ENCODE measurements around the gene PSMA7.
"Not testable (repeated sequence)": the region's sequence is repeated elsewhere in the genome, so short reads cannot be mapped to it uniquely, and the experiment has no call there.

The PSMA7 gene

DNA sequence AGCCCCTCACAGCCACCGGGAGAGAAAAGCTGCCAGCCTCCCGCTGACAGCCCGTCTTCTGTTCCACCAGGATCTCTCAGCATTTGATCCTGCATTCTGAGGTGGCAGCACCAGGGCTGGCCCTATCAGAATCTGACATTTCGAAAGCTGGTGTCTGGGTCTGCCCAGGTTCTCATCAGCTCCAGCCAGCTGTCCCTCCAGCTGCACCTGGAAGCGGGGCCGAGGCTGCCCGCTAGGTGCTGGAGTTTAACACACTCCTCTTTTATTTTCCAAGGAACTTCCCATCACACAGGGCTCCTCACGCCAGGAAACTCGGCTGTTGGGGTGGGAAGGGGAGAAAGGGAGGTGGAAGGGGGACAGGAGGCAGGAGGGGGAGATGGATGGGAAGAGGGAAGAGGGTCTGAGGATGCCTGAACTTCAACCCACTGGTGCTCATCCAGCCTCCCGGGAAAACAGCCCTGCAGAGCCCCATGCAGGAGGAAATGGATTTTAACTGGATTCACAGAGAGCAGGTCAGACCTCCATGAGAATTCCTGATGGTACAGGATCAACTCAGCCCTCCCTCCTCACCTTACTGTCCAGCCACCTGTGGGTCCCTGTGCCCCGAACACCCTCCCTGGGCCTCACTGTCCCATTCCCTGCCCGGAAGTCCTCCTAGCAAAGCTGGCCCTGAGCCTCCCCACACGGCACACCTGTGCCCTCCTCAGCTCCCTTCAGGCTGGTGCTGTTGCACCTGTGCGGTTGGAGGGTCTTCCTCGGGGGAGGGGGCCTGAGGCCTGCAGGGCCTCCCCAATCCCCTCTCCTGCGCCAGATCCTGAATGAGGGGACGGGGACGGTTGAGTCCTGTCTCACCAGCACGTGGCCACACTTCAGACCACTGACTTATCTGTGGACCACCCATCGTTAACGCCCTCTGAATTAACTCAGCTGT lies 24.8 kb downstream of the PSMA7 start:
- DNase-seq = no peak

DNA sequence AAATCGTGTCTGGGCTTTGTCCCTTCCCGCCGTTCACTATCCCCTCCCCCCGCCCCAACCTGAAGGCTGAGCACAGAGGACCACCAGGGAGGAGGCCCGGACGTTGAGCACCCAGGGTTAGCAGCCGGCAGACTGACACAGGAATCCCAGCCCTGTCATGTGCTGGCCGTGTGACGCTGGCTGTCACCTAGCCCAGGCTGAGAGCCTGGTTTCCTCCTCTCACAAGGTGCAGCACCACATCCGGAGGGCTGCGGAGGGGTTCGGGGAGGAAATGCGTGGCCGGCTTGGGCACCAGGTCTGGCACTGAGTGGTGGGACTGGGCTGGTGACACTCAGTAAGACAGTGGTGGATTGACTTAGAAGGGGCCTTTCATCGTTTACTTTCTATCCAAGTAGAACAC lies 25.5 kb downstream of the PSMA7 start:
- no peak for DNase-seq

DNA sequence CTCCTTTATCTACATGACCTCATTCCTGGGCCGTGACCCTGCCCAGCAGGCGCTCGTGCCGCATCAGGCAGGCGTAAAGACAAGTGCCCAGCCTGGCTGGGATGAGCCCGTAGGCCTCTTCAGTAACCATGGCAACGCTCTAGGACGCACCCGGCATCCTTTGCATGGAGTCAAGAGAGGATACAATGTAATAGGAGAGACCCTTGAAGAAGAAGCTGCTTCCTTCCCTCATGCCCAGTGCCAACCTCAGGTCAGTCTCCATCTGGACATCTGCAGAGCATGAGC lies 25.9 kb downstream of the PSMA7 start:
- peak; percentile 86 for DNase-seq

DNA sequence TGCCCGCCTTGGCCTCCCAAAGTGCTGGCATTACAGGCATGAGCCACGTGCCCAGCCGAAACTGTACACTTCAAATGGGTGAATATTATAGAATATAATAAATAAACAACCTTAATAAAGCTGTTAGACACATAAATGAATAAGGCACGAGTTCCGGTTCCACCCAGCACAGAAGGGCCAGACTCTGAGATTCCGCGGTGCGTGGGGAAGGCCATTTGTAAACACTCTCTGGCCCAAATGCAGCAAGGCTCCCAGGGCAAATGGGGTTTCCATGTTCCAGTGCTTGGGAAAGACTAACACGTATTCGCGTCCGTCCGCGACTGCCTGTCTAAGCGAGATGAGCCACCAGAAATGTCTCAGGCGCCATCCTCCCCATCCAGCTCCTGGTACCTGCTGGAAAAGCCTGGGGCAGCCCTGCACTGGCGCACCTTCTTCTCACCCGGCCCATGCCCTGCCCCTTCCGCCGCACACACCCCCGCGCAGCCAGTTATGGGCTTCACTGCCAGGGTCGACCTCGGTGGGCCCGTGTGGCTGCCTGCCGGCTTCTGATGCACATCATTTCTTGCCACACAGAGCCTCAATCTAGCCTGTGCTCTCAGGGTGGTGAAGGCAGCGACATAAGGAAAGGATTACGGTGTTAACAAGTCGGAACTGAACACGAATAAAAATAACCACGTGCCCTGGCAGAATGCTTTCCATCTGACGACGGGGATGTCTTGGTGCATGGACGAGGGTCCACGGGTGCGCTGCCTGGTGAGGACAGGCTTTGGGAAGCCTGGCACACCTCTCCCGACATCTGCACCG lies 26.4 kb downstream of the PSMA7 start:
- DNase-seq = no peak

DNA sequence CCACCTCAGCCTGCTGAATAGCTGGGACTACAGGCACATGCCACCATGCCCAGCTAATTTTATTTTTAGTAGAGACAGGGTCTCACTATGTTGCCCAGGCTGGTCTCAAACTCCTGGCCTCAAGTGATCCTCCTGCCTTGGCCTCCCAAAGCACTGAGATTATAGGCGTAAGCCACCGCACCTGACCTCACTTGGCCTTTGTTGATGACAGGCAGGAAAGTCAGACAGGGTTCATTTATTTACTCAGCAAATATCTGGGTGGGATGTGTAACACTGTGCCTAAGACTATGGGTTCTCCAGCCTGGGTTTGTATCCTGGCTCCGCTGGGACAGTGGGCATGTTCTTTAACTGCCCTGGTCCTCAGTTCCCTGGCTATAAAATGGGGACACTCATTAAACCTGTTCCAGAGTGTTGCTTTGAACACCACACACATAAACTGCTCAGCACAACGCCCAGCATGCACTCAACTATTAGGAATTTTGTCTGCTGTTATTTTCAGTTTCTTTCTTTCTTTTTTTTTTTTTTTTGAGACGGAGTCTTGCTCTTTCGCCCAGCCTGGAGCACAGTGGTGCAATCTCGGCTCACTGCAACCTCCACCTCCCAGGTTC lies 27.3 kb downstream of the PSMA7 start:
- not testable (repeated sequence) for DNase-seq

DNA sequence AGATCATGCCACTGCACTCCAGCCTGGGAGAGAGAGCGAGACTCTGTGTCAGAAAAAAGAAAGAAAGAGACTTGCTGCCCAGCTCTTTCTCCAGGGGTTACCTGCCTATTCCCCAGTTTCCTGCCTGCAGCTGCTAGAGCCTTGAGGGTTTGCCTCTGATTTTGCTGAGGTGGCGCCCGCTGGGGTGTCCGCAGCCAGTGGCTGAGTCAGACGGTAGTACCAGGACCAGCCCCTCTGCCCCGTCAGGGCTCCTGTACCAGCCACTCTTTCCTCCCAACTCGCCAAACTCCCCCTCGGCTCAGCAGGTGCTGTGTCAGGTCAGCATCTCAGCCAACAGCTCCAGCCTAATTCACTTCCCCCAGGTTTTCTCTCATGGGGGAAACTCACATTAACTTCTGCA lies 28.3 kb downstream of the PSMA7 start:
- DNase-seq = no peak

DNA sequence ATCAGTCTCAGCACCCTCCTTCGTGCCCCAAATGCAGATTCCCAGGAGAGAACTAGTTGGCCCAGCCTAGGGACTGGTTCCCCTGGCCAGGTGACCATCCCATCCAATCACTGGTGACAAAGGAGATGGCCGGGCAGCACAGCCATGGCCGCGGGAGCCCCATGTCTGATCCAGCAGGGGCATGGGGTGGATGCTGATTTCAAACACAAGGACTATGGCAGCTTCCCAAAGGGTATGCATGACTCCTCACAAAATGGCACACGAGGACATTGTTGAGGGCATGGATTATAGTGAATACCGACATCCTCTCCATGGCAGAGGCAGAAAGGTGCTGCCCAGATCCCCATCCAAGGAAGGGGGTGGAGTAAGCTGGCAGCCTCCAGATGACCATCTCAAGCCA lies 30.8 kb downstream of the PSMA7 start:
- no peak for DNase-seq

DNA sequence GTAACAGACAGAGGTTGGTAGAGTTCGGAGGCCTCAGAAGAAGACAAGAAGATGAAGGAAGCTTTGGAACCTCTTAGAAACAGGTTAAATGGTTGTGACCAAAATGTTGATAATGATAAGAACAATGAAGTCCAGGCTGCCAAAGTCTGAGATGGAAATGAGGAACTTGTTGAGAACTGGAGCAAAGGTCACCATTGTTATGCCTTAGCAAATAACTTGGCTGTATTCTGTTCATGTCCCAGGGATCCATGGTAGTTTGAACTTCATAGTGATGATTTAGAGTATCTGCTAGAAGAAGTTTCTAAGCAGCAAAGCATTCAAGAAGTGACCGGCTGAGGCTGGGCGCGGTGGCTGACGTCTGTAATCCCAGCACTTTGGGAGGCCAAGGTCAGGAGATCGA lies 32.0 kb downstream of the PSMA7 start:
- no peak for DNase-seq

DNA sequence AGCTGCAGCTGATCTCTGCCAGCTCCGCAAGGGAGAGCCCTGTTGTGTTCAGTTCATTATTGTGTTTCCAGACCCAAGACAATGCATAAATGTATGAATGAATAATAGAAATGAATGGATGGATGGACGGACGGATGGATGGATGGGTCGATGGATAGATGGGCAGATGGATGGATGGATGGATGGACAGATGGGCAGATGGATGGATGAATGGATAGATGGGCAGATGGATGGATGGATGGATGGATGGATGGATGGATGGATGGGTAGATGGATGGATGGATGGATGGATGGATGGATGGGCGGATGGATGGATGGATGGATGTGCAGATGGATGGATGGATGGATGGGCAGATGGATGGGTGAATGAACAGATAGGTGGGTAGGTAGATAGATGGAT lies 37.6 kb downstream of the PSMA7 start:
- no peak for DNase-seq

DNA sequence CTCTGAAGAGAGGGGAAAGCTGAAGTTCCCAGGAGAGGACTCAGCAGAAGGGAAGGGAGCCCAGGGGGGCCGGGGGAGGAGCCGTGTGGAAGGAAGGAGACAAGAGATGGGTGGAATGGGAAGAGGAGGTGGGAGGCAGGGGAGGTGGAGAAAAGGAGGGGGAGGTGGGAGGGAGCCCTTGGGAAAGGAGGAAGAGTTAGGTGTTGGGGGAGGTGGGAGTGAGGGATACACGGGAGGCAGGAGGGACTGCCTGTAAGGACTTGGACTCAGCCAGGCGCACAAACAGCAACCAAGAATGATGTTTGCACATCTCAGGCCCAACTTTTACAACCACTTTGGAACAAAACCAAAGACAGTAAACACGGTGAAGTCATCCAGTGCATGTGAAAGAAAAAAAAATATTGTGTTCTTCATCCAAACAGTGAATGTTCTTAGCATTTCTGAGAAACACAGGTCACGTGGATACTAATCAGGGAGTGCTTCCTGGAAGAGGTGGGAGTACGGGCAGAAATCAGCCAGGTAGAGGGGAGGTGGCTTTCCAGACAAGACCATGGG lies 38.3 kb downstream of the PSMA7 start:
- DNase-seq = no peak

DNA sequence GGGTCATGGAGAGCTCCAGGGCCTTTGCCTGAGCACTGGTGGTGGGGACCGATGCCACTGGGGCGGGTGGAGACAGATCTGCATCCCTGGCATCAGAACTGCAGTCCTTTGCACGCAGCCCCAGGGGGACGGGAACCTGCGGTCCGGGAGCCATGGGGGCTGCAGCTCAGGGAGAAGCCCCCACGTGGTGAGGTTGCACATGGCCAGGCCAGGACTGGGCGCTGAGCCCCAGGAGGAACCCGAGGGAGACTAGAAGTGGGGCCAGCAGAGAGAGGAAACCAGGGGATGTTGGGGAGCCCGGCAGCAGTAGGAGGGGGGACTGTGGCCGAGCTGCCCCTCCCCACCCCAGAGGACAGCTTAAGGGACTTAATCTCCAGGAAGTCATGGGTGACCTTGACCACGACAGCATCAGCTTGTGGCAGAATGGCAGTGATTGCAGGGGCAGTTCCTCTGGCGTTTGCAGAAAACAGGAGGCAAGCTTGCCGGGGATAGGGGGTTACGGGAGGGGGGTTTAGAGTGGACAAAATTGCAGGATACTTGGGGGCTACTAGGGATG lies 38.9 kb downstream of the PSMA7 start:
- DNase-seq = no peak

DNA sequence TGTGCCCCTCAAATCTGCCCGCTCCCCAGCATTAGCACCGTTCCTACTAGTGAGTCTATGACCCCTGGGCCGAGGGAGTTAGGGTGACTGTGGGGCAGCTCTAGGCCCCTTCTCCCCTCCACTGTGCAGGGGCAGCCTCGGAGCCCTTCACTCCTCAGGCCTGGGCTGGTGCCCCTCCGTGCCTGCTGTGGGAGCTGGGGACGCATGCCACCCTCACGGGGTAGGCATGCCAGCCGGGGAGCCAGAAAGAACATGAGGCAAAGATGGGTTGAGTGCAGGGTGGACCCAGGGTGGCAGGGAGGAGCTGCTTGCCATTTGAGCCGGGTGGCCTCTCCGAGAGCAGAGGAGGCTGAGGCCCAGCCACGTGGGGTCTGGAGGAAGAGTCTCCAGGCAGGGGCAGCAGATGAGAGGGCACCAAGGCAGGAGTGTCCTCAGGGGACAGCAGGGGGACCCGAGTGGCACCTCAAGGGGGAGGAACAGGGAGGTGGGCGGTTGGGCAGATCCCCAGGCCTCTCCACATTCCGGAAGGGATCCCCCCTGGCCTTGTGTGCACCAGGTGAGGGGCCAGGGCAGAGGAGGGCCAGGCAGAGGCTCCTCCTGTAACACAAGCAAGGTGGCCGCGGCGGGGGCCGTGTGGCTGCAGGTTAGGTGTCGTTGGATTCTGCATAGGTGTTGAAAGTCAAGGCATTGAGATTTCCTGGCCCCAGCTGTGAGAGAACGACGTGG lies 39.5 kb downstream of the PSMA7 start:
- DNase-seq = no peak

DNA sequence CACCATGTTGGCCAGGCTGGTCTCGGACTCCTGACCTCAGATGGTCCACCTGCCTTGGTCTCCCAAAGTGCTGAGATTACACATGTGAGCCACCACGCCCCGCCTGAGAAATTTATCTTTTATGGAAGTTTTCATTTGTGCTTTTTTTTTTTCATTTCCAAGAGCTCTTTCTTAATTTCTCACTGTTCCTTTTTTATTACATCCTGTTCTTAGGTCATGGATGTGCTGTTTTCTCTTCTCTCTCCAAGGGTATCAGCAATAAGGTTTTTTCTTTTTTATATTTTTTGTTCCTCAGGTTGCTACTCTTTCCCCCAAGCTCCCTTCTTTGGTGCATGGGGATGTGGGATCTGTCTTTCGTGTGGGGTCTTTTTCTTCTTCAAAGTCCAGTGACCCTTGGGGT lies 42.1 kb downstream of the PSMA7 start:
- DNase-seq = no peak

DNA sequence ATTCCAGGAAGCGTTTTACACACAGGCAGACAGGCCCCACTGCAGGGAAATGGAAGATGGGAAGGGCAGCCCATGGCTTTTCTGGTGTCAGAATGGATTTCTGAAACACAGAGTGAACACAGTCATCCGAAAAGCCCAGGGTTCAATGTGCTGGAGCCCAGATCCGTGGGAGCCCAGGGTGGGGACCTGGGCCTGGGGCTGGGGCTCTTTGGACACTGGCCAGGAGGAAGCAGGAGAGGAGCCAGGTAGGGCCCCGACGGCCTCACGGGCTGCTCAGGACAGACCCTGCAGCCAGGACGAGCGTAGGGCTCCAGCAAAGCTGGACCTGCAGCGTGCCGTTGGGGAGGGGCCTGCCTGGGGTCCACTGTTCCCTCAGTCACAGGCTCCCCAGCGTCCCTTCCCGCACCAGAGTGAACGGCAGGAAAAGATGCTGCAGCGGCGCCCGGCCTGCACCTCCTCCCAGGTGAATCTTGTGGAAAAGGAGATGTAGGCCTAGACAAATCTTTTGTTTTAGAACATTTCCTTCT lies 45.2 kb downstream of the PSMA7 start:
- DNase-seq = no peak

DNA sequence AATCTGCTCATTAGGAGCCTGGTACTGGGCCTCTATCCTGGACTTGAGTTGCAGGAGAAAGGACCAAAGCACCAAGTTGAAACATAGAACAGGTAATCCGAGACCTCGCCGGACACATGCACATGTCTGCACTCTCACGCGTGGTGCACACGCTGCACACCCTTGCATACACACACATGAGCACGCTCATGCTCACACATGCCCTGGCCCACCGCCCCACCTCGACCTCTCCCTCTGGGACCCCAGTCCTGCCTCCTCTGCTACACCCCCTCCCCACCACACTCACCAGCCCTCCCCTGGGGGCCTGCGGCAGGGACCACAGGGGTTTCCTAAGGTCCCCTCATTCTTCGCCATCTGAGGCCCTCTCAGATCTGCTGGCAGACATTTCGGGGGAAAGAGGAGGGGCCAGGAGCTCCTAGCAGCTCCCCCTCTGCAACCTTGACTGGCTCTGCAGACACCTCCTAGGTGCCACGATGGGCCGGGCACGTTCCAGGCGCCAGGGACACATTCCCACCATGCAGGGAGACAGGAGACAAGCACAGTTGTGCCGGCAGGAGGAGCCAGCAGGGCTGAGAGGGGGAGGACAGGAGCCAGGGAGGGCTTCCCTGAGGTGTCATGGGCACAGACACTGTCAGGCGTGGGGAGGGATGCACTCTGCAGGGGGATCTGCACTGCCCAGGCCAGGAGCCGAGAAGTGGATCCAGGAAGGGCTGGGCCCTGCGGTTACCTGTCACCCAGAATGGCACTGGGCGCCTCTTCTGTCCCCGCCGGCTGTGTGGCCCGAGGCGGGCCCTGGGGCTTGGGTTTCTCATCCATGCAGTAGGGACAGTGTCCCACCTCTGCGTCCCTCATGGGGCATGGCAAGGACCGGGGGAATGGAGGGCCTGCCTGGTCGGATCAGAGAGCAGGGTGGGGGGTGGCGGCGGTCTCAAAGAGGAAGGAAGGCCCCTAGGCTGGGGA lies 46.5 kb downstream of the PSMA7 start:
- DNase-seq = no peak

DNA sequence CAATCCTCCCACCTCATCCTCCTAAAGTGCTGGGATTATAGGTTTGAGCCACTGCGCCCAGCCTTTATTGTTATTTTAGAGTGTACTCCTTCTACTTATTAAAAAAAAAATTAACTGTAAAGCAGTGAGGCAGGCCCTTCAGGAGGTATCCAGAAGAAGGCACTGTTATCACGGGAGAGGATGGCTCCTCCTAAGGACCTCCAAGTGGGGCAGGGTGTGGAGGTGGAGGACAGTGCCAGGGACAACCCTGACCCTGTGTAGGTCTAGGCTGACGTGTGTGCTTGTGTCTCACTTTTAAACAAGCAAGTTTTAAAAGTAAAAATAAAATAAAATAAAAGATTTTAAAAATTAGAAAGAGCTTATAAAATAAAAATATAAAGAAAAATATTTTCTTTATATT lies 53.8 kb downstream of the PSMA7 start:
- no peak for DNase-seq

DNA sequence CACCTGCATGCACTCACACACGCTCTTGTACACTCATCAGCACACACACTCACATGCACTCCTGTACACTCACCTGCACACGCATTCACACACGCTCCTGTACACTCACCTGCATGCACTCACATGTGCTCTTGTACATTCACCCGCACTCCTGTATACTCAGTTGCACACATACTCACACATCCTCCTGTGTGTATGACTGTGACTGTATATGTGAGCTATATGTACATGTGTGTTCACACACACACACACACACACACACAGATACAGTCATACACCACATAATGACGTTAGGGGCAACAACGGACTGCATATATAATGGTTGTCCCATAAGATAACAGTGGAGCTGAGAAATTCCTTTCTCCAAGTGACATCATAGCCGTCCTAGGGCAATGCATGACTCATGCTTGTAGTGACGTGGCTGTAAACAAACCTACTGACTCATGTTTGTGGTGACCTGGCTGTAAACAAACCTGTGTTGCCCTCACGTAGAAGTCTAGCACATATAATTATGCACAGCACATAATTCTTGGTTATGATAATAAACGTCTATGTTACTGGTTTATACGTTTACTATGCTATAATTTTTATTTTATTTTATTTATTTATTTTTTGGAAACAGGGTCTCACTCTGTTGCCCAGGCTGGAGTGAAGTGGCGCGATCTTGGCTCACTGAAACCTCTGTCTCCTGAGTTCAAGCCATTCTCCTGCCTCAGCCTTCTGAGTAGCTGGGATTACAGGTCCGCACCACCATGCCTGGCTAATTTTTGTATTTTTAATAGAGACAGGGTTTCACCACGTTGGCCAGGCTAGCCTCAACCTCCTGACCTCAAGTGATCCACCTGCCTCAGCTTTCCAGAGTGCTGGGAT lies 54.7 kb downstream of the PSMA7 start:
- DNase-seq = no peak

DNA sequence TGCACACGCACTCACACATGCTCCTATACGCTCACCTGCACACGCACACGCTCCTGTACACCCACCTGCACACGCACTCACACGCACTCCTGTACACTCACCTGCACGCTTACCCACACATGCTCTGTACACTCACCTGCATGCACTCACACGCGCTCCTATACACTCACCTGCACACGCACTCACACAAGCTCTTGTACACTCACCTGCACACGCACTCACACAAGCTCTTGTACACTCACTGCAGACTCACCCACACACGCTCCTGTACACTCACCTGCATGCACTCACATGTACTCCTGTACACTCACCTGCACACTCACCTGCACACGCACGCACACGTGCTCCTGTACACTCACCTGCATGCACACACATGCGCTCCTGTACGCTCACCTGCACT lies 55.6 kb downstream of the PSMA7 start:
- DNase-seq = no peak

DNA sequence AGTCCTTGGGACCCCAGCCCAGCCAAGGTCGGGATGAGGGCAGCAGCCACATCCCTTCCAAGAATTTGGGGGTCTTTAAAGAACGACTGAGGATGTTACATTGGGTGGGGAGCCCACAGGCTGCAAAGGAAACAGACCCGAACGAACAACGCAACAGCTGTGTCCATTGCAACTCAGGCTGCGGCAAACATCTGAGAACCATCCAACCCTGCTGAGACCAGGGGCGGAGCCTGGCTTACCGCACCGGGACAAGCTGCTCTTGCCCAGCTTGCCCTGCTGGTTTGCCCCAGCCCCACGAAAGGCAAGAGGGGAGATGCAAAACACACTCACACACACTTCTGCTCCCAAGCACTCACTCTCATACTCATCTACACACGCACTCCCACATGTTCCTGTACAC lies 56.0 kb downstream of the PSMA7 start:
- peak; percentile 26 for DNase-seq

Measured in eye (tissue), 1 donor.